HG03571 (cell line): ENCODE measurements around the gene GALNT6.
A peak's percentile ranks its signal among the peaks of the same experiment; 100 is the strongest.

Experiments used
- ATAC-seq: cut with Tn5 transposase; IDR thresholded peaks from one replicate; pipeline ENCODE4 v1.9.1; 2021; ENCODE audit not compliant: unreplicated experiment

GALNT6 gene

GRCh38 chr12:51406290-51406689, 15.1 kb upstream of the GALNT6 start:
- no peak for ATAC-seq

- ATAC-seq, result no peak
Measured at GRCh38 chr12:51405801-51406207, 14.6 kb upstream of the GALNT6 start.

GRCh38 chr12:51404627-51405026, 13.4 kb upstream of the GALNT6 start:
- no peak for ATAC-seq

- ATAC-seq, result no peak
Measured at GRCh38 chr12:51403681-51404136, 12.5 kb upstream of the GALNT6 start.

GRCh38 chr12:51403159-51403558, 12.0 kb upstream of the GALNT6 start:
- no peak for ATAC-seq

- ATAC-seq, result no peak
Measured at GRCh38 chr12:51401900-51402299, 10.7 kb upstream of the GALNT6 start.

- no peak for ATAC-seq
Measured at GRCh38 chr12:51401486-51401885, 10.3 kb upstream of the GALNT6 start.

GRCh38 chr12:51401020-51401419, 9.8 kb upstream of the GALNT6 start:
- no peak for ATAC-seq

GRCh38 chr12:51399891-51400290, 8.7 kb upstream of the GALNT6 start:
- ATAC-seq, result no peak

GRCh38 chr12:51397670-51398069, 6.5 kb upstream of the GALNT6 start:
- no peak for ATAC-seq

GRCh38 chr12:51395283-51396230, 4.4 kb upstream of the GALNT6 start:
- peak; percentile 47 for ATAC-seq

GRCh38 chr12:51393676-51394545, 2.7 kb upstream of the GALNT6 start:
- ATAC-seq, result no peak

GRCh38 chr12:51392556-51393237, 1.5 kb upstream of the GALNT6 start:
- peak; percentile 39 for ATAC-seq

- ATAC-seq, result no peak
Measured at GRCh38 chr12:51390891-51391282, 319 bp downstream of the GALNT6 start.

- ATAC-seq, result no peak
Measured at GRCh38 chr12:51390457-51390856, 749 bp downstream of the GALNT6 start.

GRCh38 chr12:51389302-51389999, 1.8 kb downstream of the GALNT6 start:
- ATAC-seq, result no peak

GRCh38 chr12:51388846-51389245, 2.4 kb downstream of the GALNT6 start:
- ATAC-seq, result no peak

- no peak for ATAC-seq
Measured at GRCh38 chr12:51388069-51388799, 3.0 kb downstream of the GALNT6 start.

- no peak for ATAC-seq
Measured at GRCh38 chr12:51386351-51386750, 4.9 kb downstream of the GALNT6 start.
